Hematopoietic multipotent progenitor cell treated with erythropoietin and hydrocortisone succinate and interleukin-3 and kit ligand, for 8 days (in vitro differentiated cells): Measurements from ENCODE around the gene GPR89A.
"Not testable (repeated sequence)": the region's sequence is repeated elsewhere in the genome, so short reads cannot be mapped to it uniquely, and the experiment has no call there.

Source experiments
- DNase-seq: peaks from one replicate; pipeline ENCODE4 v3.0.0-alpha.2; 2015

The GPR89A gene

DNA sequence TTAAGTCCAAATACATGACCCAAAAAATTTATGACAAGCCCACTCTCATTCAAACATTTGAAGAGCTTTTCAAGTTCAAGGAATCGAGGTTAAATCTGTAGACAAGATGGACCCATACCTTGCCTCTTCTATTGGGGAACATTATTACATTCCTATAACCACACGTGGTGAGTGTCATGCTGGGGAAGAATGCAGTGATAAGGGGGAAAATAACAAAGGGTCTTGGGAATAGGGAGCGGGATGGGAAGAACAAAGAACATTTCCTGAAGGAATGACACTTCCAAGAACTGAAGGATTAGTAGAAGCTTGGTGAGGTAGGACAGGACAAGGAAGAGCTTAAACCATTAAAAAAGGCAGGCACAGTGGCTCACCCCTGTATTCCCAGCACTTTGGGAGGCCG is 80.5 kb downstream of the GPR89A start:
- no peak for DNase-seq

- no peak for DNase-seq
These were observed 81.1 kb downstream of the GPR89A start for GRCh38 chr1:145688924-145689323.

GRCh38 chr1:145689922-145690321 is 82.1 kb downstream of the GPR89A start:
- DNase-seq: no peak

- DNase-seq: peak; percentile 72
These were observed 83.1 kb downstream of the GPR89A start for GRCh38 chr1:145690587-145691558.

DNA sequence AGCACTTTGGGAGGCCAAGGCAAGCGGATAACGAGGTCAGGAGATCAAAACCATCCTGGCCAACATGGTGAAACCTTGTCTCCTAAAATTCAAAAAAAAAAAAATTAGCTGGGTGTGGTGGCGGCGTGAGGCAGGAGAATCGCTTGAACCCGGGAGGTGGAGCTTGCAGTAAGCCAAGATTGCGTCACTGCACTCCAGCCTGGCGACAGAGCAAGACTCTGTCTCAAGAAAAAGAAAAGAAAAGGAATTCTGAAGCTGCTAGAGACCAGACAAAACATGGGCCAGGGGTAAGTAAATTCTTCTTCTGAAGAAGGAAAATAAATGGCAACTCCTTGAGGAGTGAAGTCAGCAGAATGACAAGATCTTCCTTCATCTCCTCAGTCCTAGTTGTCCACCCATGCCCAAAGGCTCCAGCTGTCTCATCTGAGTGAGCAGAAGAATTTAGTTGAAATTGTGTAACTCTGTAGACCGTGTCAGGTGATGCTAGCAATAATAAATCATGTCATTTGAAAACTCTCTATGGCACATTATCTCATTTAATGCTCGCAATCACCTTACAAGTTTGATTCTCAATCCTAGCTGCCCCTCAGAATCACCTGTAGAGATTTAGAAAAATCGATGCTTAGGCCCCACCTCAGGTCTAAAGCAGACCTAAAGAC is 85.1 kb downstream of the GPR89A start:
- no peak for DNase-seq

DNA sequence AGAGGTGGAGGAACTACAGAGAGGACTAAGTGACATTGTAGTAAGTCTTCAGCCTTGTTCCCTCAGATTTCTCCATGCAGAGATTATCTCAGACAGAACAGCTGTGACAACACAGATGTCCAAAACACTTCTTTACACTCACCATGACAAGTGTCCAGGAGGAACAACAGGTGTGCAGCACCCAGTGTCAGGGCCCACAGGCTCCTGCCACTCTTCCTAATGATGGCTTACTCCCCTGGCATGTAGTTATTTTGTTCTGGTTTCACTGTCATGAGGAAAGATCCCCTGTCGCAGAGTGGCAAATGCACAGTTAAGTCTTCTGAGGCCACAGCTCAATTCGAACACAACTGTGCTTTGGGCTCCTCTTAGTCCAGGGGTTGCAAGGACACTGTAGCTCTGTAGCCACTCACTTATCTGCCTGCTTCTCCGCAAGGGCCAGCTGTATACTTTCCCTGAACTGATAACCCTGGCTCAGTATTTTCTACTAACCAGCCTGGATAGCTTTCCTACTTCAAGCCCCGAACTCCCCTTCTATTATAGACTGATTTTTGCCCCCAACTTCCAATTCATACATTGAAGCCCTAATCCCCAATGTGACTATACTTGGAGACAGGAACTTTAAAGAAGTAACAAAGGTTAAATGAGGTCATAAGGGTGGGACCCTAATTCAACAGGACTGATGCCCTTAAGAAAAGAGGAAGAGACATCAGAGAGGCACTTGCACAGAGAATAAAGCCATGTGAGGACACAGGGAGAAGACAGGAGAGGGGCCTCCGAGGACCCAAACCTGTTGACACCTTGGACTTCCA is 88.2 kb downstream of the GPR89A start:
- DNase-seq: no peak

DNA sequence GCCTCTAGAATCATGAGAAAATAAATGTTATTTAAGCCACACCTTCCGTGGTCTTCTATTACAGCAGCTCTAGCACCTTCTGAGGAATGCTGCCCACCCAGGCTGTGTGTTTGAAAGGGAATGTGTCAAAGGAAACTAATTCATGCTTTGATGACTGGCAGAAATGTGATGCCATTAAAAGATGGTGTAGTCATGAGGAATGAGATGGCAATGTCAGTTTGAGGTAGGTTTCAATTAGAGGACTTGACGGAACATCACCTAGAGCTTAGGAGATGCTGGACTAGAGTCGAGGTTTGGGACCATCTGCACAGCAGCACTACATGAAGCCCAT is 88.8 kb downstream of the GPR89A start:
- no peak for DNase-seq

- no peak for DNase-seq
These were observed 93.6 kb downstream of the GPR89A start for GRCh38 chr1:145701306-145701862.

DNA sequence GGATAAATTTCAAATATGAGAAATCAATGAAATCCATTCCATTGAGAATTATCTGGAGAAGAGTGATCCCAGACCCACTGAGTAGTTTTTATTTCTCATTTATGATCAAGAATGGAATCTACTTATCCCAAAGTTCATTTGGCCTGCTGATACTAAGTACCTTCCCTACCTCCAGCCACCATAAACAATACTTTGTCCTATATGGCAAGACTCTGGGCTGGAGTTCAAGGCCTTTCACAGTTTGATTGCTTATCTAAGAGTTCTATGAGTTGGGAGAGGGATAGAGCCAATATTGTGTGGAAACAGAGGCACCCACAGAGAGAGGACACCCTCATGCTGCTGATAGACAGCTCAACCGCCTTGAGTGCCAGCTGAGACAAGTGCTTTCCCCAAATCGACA is 94.3 kb downstream of the GPR89A start:
- no peak for DNase-seq

DNA sequence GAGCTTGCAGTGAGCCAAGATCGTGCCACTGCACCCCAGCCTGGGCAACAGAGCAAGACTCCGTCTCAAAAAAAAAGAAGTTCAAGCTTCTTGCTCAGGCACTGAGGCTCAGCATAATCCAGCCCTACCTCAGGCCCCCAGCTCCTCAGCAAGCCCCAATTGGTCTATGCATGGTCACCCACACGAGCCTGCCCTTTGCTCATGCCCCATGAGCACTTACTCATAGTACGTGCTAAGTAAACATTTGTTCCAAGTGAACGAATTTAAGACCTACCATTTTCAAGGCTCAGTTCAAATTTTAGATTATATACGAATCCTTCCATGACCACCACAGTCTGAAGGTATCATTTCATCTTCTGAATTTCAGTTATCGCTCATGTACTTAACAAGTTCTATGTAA is 95.0 kb downstream of the GPR89A start:
- no peak for DNase-seq

- no peak for DNase-seq
These were observed 97.8 kb downstream of the GPR89A start for GRCh38 chr1:145705622-145706021.

- DNase-seq: no peak
These were observed 98.4 kb downstream of the GPR89A start for GRCh38 chr1:145706086-145706664.

GRCh38 chr1:145707183-145707867 is 99.5 kb downstream of the GPR89A start, which contains the start of gene PDZK1:
Gene PDZK1, minus strand, starts transcription at chr1:145707368. Its CDS starts 19,347 bp downstream, at chr1:145688021.
- DNase-seq: no peak

DNA sequence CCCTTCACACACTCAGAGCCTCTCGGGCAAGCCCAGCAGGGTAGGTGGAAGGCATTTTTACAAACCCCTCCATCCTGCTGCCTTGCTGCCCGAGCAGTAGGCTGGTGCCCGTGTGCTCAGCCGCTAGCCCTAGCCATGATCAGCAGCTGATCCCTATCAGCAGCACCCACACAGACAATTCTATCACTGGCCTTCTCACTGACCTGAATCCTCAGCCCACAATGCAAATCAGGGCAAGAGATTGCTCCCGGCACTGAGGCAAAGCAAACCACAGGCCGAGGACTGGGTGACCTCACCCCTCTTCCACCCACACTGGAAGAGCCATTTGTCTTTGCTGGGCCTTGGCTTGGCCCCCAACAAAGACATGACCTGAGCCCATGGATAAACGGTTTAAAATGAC is 100.3 kb downstream of the GPR89A start:
- no peak for DNase-seq

GRCh38 chr1:145710291-145711027 is 102.7 kb downstream of the GPR89A start:
- no peak for DNase-seq

- DNase-seq: no peak
These were observed 103.4 kb downstream of the GPR89A start for GRCh38 chr1:145711213-145711651.

- DNase-seq: no peak
These were observed 106.8 kb downstream of the GPR89A start for GRCh38 chr1:145714524-145715111.

GRCh38 chr1:145716641-145717345 is 109.0 kb downstream of the GPR89A start:
- DNase-seq: no peak

DNA sequence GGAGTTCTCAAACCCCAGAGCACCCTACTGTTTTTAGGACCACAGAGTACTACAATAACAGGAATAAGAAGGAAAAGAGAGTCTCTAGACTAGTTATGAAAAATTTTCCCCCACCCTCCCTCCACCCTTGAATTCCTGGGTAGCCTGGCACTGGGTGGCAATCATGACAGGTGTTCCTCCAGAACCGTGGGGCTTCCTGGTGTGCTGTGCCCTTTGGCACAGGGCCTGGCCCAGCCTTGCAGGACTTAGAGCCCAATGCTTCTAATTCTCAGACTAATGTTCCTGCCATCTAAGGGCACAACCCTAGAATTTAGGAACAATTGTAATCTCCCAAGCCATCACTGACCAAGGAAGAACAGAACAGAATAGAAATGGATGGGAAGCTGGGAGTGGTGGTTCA is 110.0 kb downstream of the GPR89A start:
- DNase-seq: no peak

GRCh38 chr1:145718465-145718864 is 110.7 kb downstream of the GPR89A start:
- not testable (repeated sequence) for DNase-seq
